B cell (primary cell): Measurements from ENCODE around the gene NCSTN. TPM values are rescaled to one million over a fixed set of nuclear protein-coding genes. Genes with fewer than 3 reads are reported as not detected.

Experiments
- ATAC-seq: fragments of 200-7000 bp; cut with Tn5 transposase; one replicate; pipeline ENCODE4 v1.10.0; 2021; ENCODE audit warnings: low read depth, mild to moderate bottlenecking, moderate number of reproducible peaks, moderate library complexity
- CTCF ChIA-PET: fragments of 350-600 bp; sonication (Branson Sonifier 250); formaldehyde crosslinking; loops from one replicate; lab custom pipeline; 2021; ENCODE audit warnings: antibody characterized with exemption, inconsistent platforms; lab: Charles Lee
- POLR2A ChIA-PET: fragments of 350-600 bp; sonication (Branson Sonifier 250); formaldehyde crosslinking; loops from one replicate; lab custom pipeline; 2021; ENCODE audit warnings: antibody characterized with exemption; lab: Charles Lee
- DNase-seq: peaks from one replicate; pipeline ENCODE4 v3.0.0; 2013
- H2AFZ ChIP-seq: 2 replicates; pipeline ENCODE4 v1.6.1; 2012; ENCODE audit warnings: mild to moderate bottlenecking, low read depth, low read length; ENCODE audit not compliant: insufficient read depth, poor library complexity, severe bottlenecking
- H3K27ac ChIP-seq, 2 donors: 1 replicate in 1 of 2; 2 replicates in 1 of 2; pipeline ENCODE4 v1.5.1; 2012 to 2013; ENCODE audit warnings: low read length in 2 of 2, mild to moderate bottlenecking in 2 of 2, moderate library complexity in 1 of 2
- H3K27me3 ChIP-seq, 4 experiments: fragments of 200-600 bp in 1 of 4; sonication (generic) in 1 of 4; replicated peaks in 1 of 4; 1 replicate in 2 of 4; 2 replicates in 2 of 4; pipeline versions ENCODE4 v1.6.1 to v1.7.0; 2013 to 2016; ENCODE audit warnings: low read length in 3 of 4, mild to moderate bottlenecking in 2 of 4, mixed read lengths in 1 of 4, moderate library complexity in 1 of 4; ENCODE audit not compliant: insufficient read depth in 4 of 4, control insufficient read depth in 3 of 4; ENCODE audit errors: control extremely low read depth in 1 of 4
- H3K36me3 ChIP-seq, 2 experiments: replicated peaks in 1 of 2; 1 replicate in 1 of 2; 2 replicates in 1 of 2; pipeline versions ENCODE4 v1.6.1 to v1.7.1; 2013; ENCODE audit warnings: low read length in 1 of 2; ENCODE audit not compliant: insufficient read depth in 2 of 2, control insufficient read depth in 1 of 2; ENCODE audit errors: control extremely low read depth in 1 of 2, extremely low read depth in 1 of 2
- H3K4me1 ChIP-seq, 2 donors: fragments of 200-600 bp in 1 of 2; sonication (generic) in 1 of 2; 1 replicate in 1 of 2; 2 replicates in 1 of 2; pipeline versions ENCODE4 v1.5.1 to v1.6.1; 2013 to 2017; ENCODE audit warnings: low read length in 2 of 2; ENCODE audit not compliant: control insufficient read depth in 2 of 2, insufficient read depth in 2 of 2
- H3K4me2 ChIP-seq: replicated peaks from 2 replicates; pipeline ENCODE3; 2012; ENCODE audit warnings: mild to moderate bottlenecking, low read depth, low read length; ENCODE audit not compliant: poor library complexity, severe bottlenecking
- H3K4me3 ChIP-seq, 5 experiments: fragments of 200-600 bp in 1 of 5; sonication (generic) in 1 of 5; 1 replicate in 3 of 5; 2 replicates in 2 of 5; pipeline versions ENCODE4 v1.5.1 to v1.7.0; 2011 to 2016; ENCODE audit warnings: low read length in 4 of 5, mild to moderate bottlenecking in 4 of 5, low read depth in 2 of 5, control low read depth in 1 of 5, moderate library complexity in 1 of 5; ENCODE audit not compliant: insufficient read depth in 1 of 5; ENCODE audit errors: control extremely low read depth in 1 of 5, extremely low read depth in 1 of 5
- H3K79me2 ChIP-seq: fragments of 200-600 bp; sonication (generic); one replicate; pipeline ENCODE4 v1.6.0; 2016; ENCODE audit warnings: low read length; ENCODE audit not compliant: control insufficient read depth, insufficient read depth
- H3K9ac ChIP-seq: fragments of 200-600 bp; sonication (generic); 2 replicates; pipeline ENCODE4 v1.6.1; 2017; ENCODE audit warnings: mild to moderate bottlenecking, low read length, moderate library complexity
- H3K9me3 ChIP-seq, 3 donors: one replicate each; pipeline versions ENCODE4 v1.6.1 to v1.7.1; 2013; ENCODE audit warnings: low read length in 2 of 3; ENCODE audit not compliant: control insufficient read depth in 2 of 3, insufficient read depth in 1 of 3; ENCODE audit errors: control extremely low read depth in 1 of 3
- H4K20me1 ChIP-seq: 2 replicates; pipeline ENCODE4 v1.6.0; 2012; ENCODE audit warnings: mild to moderate bottlenecking, low read length; ENCODE audit not compliant: insufficient read depth, control insufficient read depth, poor library complexity, severe bottlenecking
- H3K27ac Mint-ChIP-seq: one replicate; pipeline ENCODE4 v1.8.0; 2021; ENCODE audit warnings: mixed read lengths
- H3K27me3 Mint-ChIP-seq: one replicate; pipeline ENCODE4 v1.8.0; 2021; ENCODE audit warnings: mixed read lengths
- H3K4me1 Mint-ChIP-seq: one replicate; pipeline ENCODE4 v1.8.0; 2021; ENCODE audit warnings: mixed read lengths
- H3K4me3 Mint-ChIP-seq: one replicate; pipeline ENCODE4 v1.8.0; 2021; ENCODE audit warnings: mixed read lengths
- H3K9me3 Mint-ChIP-seq: one replicate; pipeline ENCODE4 v1.8.0; 2022; ENCODE audit warnings: mixed read lengths; ENCODE audit not compliant: insufficient read depth
- CTCF ChIP-seq: fragments of 200-600 bp; IDR thresholded peaks from one replicate; pipeline ENCODE4 v1.8.0; 2022; ENCODE audit warnings: antibody characterized with exemption, mild to moderate bottlenecking
- EZH2 ChIP-seq: IDR thresholded peaks from 2 replicates; pipeline ENCODE4 v1.6.1; 2012; ENCODE audit warnings: borderline replicate concordance, low read depth, mild to moderate bottlenecking, moderate library complexity, low read length; ENCODE audit not compliant: insufficient read depth, poor library complexity, severe bottlenecking
- WGBS: methylation state at CpG from one replicate; pipeline ENCODE4 v1.1.5; 2013; ENCODE audit warnings: missing lambda C conversion rate; ENCODE audit not compliant: insufficient coverage; 5-methylcytosine and 5-hydroxymethylcytosine counted together
- intact Hi-C: fragments of 100-400 bp; cut with micrococcal nuclease; formaldehyde crosslinking; loops from one replicate; pipeline ENCODE4 v1.10.0; 2022
- polyA plus RNA-seq: library from polyadenylated mRNA; depleted of rRNA; stranded (reverse); fragments of >200 nt; gene quantifications from 2 replicates; pipeline ENCODE4 v1.2.3, GENCODE V29; 2012
- total RNA-seq, 2 donors: library from RNA; stranded (reverse); fragments of 120-200 nt in 1 of 2; gene quantifications; 1 replicate in 1 of 2; 2 replicates in 1 of 2; pipeline versions ENCODE4 v1.2.3 to v1.2.4, GENCODE V29; 2013 to 2022

Gene NCSTN
- total and polyA plus RNA-seq, 2 donors (not counting 1 experiment from before 2014, with no cell fraction given): 95.1 to 110 TPM

DNA sequence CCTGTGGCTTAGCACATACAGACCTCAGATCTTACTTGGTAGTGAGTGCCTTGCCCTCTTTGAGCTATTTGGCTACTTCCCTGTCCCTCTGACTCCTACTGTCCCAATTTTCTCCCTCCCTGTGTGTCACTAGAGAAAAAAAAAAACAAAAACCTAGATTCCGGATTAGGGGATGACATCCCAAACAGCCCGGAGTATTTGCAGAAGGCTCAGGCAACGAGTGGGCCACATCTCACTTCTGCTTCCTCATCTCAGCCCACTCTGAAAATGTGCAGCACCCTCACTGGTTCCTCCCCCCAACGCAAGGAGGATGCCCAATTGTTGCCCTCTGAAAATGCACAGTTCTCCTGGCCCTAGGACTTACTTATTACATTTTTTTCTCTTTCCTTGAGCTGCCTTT, 28.6 kb downstream of the NCSTN start:
- intact Hi-C loops: no loop called here
- H3K4me1 Mint-ChIP-seq: peaks cover 23% of the 10 kb centered on the region
- CTCF ChIA-PET: interaction anchor here (0.7 to 1.5 kb wide), 5 partner anchors 19 to 178 kb away, joined by 3 to 5 read pairs (median 3); no protein-coding TSS in a partner anchor
- Histone ChIP-seq H3K4me1 (peaks cover 19 to 23% of the 10 kb centered on the region in 2 donors), H3K4me3 (no peak overlapping the region), H3K27ac (no peak overlapping the region), H2AFZ (no peak overlapping the region), H3K36me3 (no peaks in the 10 kb centered on the region), H4K20me1 (no peaks in the 10 kb centered on the region), H3K4me2 (no peak overlapping the region), H3K9me3 (no peaks in the 10 kb centered on the region), H3K9ac (no peak overlapping the region), H3K79me2 (no peaks in the 10 kb centered on the region), H3K27me3 (no peaks in the 10 kb centered on the region)
- H3K9me3 Mint-ChIP-seq: no peaks in the 10 kb centered on the region
- WGBS: 57% methylated on average over 4 of the region's 4 CpGs
- H3K4me3 Mint-ChIP-seq: no peak overlapping the region
- DNase-seq (no peak), ATAC-seq (no peak)
- POLR2A ChIA-PET: no interaction called here
- H3K27ac Mint-ChIP-seq: no peak overlapping the region
- TF ChIP-seq CTCF (no peak), EZH2 (no peak)
- H3K27me3 Mint-ChIP-seq: no peaks in the 10 kb centered on the region

DNA sequence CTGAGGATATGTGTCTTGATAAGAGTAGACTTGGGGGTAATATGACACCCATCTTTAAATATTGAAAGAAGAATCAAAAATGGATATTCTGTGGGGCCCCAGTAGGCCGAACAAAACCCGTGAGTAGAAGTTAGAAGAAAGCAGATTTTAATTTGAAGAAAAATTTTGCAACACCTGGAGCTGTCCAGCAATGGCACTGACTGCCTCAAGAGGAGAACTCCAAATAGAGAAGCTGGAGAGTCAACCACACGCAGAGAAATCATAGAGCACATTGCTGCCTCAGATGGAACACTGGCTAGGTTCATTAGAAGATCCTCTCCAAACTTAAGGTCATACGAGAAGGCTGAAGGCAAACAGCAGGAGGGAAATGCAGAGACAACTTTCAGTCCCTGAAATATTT, 30.5 kb downstream of the NCSTN start:
- no peak overlapping the region for H3K27ac Mint-ChIP-seq
- CTCF ChIA-PET: interaction anchor here (0.6 to 7.8 kb wide), 9 partner anchors 16 to 366 kb away, joined by 3 to 79 read pairs (median 7); no protein-coding TSS in a partner anchor
- peaks cover 24% of the 10 kb centered on the region for H3K4me1 Mint-ChIP-seq
- Histone ChIP-seq H3K9ac (no peak overlapping the region), H3K9me3 (no peaks in the 10 kb centered on the region), H3K27ac (no peak overlapping the region), H3K4me2 (no peak overlapping the region), H2AFZ (no peak overlapping the region), H3K4me1 (peaks cover 19 to 23% of the 10 kb centered on the region in 2 donors), H3K4me3 (no peak overlapping the region), H3K36me3 (no peaks in the 10 kb centered on the region), H4K20me1 (no peaks in the 10 kb centered on the region), H3K79me2 (no peaks in the 10 kb centered on the region), H3K27me3 (no peaks in the 10 kb centered on the region)
- no peaks in the 10 kb centered on the region for H3K9me3 Mint-ChIP-seq
- POLR2A ChIA-PET: interaction anchor here (0.7 kb wide), 1 partner anchor 302 kb away, joined by 3 read pairs; no protein-coding TSS in a partner anchor
- no peak for DNase-seq
- H3K27me3 Mint-ChIP-seq: no peaks in the 10 kb centered on the region
- no peak for TF ChIP-seq CTCF
- no peak for TF ChIP-seq EZH2
- WGBS: 94% methylated on average over 2 of the region's 4 CpGs
- ATAC-seq: no peak
- H3K4me3 Mint-ChIP-seq: no peak overlapping the region
- intact Hi-C loops: no loop called here
